ENCODE data around the gene PTH1R.

PTH1R gene

GRCh38 chr3:46865031-46865507 lies 12.5 kb upstream of the PTH1R start:
- no peak for DNase-seq

GRCh38 chr3:46865546-46865945 lies 12.0 kb upstream of the PTH1R start:
- no peak for DNase-seq

GRCh38 chr3:46866032-46866595 lies 11.4 kb upstream of the PTH1R start:
- DNase-seq, result no peak

GRCh38 chr3:46866720-46867549 lies 10.6 kb upstream of the PTH1R start:
- peak; percentile 67 for DNase-seq

GRCh38 chr3:46867550-46867898 lies 10.0 kb upstream of the PTH1R start:
- no peak for DNase-seq

DNA sequence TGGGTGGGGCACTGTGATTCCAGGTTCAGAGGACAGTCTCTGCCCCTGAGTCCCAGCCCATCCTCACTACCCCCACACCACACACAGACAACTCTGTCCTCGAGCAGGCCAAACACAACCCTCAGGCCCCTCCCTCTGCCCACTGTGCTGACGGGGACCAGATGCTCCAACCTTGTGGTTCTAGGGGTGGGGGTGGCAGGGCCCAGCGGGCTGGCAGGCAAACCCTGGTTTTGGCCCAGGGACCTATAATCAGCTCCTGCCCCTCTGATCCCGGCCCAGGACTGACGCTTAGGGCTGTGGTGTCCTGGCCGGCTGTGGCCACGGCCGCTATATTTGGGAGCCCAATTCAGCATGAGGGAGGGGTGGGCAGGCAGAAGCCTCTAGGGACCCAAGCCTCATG lies 9.2 kb upstream of the PTH1R start:
- DNase-seq, result no peak

DNA sequence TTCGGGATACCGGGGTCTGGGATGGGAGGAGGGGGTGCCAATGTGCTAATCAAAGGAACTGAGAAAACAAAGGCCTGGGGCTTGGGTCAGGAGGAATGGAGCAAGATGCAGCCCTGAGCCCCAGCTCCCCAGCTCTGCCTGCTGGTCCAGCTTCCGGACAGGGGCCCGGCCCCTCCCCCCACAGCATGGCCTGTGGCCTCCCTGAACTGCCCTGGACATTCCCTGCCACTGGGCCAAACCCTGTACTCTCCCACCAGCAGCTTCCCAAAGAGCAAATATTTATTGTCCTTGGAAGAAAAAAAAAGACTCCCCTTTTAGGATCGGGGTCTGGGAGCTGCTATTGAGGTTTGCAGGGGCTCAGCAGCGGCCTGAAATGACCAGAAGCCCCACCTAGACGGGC lies 8.6 kb upstream of the PTH1R start:
- DNase-seq, result no peak

GRCh38 chr3:46869440-46869839 lies 8.1 kb upstream of the PTH1R start:
- no peak for DNase-seq

DNA sequence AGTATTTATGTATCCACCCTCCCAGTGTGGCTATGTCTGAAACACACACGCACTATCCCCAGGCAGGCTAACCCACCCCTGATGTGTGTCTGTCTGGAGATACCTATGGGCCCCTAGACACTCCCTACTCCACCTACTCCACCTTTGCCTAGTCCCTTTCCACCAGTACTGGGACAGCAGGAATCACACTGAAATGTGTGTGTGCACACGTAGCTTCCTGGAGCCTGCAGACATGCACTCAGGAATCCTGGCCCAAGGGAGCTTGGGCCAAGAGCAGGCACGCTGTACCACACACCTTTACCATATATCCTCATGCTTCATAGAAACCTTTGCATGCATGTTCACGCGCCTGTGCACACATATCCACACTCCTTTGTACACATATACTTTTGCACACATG lies 6.9 kb upstream of the PTH1R start:
- DNase-seq, result no peak

DNA sequence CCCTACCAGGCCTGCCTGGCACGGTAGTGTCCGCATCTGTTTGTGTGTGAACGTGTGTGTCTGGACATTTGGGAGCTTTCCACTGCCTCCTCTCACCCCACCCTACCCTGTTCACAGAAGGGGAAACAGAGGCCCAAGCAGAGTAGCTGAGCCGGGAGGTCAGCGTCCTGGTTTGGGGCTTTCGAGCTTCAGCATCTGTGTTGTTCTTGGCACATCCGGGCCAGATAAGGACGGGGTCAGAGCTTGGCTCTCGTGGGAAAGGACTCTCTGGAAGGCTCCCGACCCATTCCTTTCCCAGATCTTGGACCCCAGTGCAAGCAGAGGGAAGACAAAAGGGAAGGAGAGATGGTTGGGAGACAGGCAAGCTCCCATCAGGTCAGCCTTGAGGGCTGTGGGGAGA lies 6.3 kb upstream of the PTH1R start:
- no peak for DNase-seq

- no peak for DNase-seq
Measured at GRCh38 chr3:46873521-46873920, 4.0 kb upstream of the PTH1R start.

GRCh38 chr3:46874430-46874829 lies 3.1 kb upstream of the PTH1R start:
- no peak for DNase-seq

DNA sequence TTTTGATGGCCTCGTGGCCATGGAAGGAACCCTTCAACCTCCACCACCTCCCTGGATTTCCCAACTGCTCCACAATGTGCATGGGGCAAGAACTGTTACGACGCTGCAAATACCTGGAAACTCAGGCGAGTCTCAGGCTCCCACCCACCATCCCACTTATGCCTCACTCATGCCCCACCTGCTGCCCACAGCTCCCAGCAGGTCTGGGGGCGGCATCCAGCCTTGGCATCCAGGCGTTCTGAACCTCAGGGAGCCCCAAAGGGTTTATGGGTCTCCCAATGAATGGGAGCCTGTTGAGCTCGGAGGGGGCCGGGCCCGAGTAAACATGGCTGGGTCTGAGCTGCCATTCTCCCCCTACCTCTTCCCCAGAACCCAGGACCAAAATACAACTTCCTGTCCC lies 2.0 kb upstream of the PTH1R start:
- no peak for DNase-seq

DNA sequence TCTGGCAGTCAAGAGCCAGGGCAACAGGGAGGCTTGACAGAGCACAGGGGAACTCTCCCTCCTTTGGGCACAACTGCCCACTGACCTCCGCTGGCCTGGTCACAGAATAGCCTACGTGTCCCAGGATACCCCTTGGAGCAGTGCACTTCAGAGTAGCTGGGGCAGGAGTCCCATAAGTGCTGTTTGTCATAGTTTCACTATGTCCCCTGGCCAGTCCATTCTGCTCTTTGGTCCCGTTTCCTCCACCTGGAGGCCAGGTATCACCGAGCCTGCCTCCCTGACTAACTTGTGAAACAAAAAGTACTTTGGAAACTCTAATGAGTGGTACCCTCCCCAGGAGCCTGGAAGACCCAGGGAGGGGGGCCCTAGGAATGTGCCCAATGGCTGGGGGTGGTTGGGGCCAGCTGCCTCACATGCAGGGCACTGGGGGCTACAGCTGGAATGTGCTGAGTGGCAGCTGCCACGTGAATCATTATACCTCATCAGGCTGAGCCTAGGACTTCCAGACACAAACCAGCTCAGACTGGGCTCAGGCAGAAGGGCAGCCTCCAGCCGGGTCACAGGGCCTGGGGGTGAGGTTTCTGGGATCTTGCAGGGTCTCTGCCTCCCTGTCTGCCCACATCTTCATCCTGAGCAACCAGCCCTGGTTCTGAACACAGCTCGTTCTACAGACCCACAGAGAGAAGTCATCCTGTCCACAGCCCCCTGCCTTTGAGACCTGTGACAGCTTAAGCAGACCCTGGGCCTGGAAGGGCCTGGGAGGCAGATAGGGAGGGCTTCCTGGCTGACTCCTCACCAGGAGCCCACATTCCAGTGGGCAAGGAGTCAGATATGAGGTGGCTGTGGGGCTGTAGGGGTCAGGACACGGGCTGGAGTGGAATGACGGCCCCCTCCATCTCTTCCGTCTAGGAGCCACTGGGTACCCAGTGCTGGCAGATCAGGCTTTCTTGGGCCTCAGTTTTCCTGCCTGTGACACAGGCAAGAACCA lies 914 bp upstream of the PTH1R start:
- no peak for DNase-seq

DNA sequence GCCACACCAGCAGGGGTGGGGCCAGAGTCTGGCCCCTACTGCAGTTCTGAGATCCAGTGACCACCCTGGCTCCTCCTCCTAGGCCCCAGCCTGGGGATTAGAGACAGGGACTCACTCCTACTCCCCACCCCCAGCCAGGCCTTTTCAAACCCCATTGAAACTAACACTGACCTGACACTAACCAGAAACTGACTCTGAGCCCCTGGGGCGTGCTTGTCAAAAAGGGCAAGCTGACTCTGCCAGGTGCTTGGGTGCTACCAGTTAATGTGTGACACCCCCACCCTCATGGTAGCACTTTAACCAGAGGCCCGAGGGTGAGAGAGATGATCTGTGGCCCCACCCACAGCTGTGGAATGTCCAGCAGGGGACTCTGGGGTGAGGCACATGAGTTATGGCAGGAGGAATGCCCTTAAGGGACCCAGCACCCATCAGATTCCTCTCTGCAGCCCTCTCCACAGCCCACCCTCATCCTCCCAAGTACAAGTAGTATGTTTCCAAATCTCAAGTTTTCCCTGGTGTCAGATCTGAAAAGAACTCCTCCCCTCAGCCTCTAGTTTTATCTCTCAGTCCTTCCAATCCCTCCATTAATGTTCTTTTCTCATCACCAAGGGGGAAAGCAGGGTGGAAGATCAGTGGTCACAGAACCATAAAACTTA lies 1.4 kb downstream of the PTH1R start:
- DNase-seq, result no peak

GRCh38 chr3:46880884-46881595 lies 3.5 kb downstream of the PTH1R start:
- DNase-seq, result no peak

- no peak for DNase-seq
Measured at GRCh38 chr3:46881596-46882376, 4.3 kb downstream of the PTH1R start.

DNA sequence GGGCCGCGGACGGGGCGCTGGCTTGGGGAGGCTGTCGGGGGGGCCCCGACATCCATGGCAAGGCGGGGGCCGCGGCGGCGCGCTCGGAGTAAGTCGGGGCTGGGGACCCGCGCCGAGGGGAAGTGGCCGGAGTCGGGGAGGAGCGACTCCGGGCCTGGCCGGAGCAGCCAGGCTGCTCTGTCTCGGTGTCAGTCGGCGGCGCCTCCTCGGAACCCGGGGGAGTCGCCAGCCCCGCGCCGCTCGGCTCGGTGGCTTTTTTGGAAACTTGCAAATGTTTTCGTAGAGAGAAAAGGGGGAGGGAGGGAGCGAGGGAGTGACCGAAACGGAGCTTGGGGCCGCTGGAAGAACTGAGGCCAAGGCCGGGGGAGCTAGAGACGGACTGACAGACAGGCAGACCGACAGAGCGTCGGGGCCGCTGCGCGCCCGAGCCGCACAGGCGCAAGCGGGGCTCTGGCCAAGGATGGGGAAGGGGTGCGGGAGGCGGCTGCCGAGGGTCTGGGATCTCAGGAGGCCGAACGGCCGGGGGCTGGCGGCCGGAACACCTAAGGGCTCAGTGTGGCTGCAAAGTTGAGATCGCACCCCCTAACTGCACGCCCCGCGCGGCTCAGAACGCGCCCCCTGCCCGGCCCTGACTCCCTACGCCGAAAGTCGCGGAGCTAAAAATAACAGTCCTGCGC lies 5.0 kb downstream of the PTH1R start:
- no peak for DNase-seq

- DNase-seq, result peak; percentile 11
Measured at GRCh38 chr3:46883054-46883829, 5.7 kb downstream of the PTH1R start.

GRCh38 chr3:46883830-46884185 lies 6.3 kb downstream of the PTH1R start:
- DNase-seq, result no peak

All from stimulated activated naive CD4-positive, alpha-beta T cell treated with Interleukin-2 at 50 U/mL for 16 hours (primary cell).